ENCODE results near the gene MXRA7. TPM values are rescaled to one million over a fixed set of nuclear protein-coding genes. Genes with fewer than 3 reads are reported as not detected.

The MXRA7 gene
- total RNA-seq, 4 donors from 2014 or later: 11.0 to 116 (median 39.2) TPM

- intact Hi-C loops (cut with DNase I): no loop called here
- DNase-seq: no peak
- TF ChIP-seq CTCF (IDR thresholded peaks at IDR 0.05) (no peak), POLR2A (IDR thresholded peaks at IDR 0.05) (peak in 2 of 4 donors; percentile 54 to 57)
- 29 to 36% methylated on average over 10 of the region's 29 CpGs for WGBS, 2 donors
- Histone ChIP-seq H3K27me3 (no peaks in the 10 kb centered on the region), H3K4me3 (peak overlapping the region; percentile 33 to 75 (median 66)), H3K4me1 (peaks cover 29 to 54% (median 32%) of the 10 kb centered on the region in 3 donors), H3K36me3 (peaks cover 0 to 18% (median 0%) of the 10 kb centered on the region in 3 donors), H3K27ac (peak overlapping the region; percentile 67 to 93 (median 90)), H3K9me3 (no peaks in the 10 kb centered on the region)
Observed at GRCh38 chr17:76709077-76709950, 1.5 kb downstream of the MXRA7 start.

- intact Hi-C loops (cut with DNase I): no loop called here
Observed at GRCh38 chr17:76707985-76708807, 2.6 kb downstream of the MXRA7 start.

GRCh38 chr17:76706817-76707216, 3.9 kb downstream of the MXRA7 start:
- no peaks in the 10 kb centered on the region for H3K27me3 ChIP-seq
- TF ChIP-seq POLR2A (IDR thresholded peaks at IDR 0.05) (no peak), CTCF (IDR thresholded peaks at IDR 0.05) (no peak)
- no peak for DNase-seq
- 79 to 86% methylated on average over 3 of the region's 3 CpGs for WGBS, 2 donors
- no peaks in the 10 kb centered on the region for H3K36me3 ChIP-seq
- H3K4me3 ChIP-seq: no peak overlapping the region
- no peaks in the 10 kb centered on the region for H3K9me3 ChIP-seq
- H3K27ac ChIP-seq: peak overlapping the region in 2 of 4 donors; percentile 91 to 93
- intact Hi-C loops (cut with DNase I): no loop called here
- H3K4me1 ChIP-seq: peaks cover 29 to 65% (median 38%) of the 10 kb centered on the region in 3 donors

More at GRCh38 chr17:76707985-76708807, 2.6 kb downstream of the MXRA7 start:
- Histone ChIP-seq H3K4me1 (peaks cover 29 to 57% (median 32%) of the 10 kb centered on the region in 3 donors), H3K27me3 (no peaks in the 10 kb centered on the region), H3K9me3 (no peaks in the 10 kb centered on the region), H3K27ac (peak overlapping the region; percentile 32 to 93 (median 90)), H3K36me3 (peaks cover 0 to 7% (median 0%) of the 10 kb centered on the region in 3 donors), H3K4me3 (peak overlapping the region in 2 of 4 donors; percentile 69 to 75)
- 56 to 59% methylated on average over 7 to 13 of the region's 14 CpGs for WGBS, 2 donors
- peak in 2 of 6 experiments; percentile 6 to 20 for TF ChIP-seq CTCF (IDR thresholded peaks at IDR 0.05)
- no peak for TF ChIP-seq POLR2A (IDR thresholded peaks at IDR 0.05)
- no peak for DNase-seq

- intact Hi-C loops (cut with DNase I): no loop called here
- no peaks in the 10 kb centered on the region for H3K9me3 ChIP-seq
- no peak for TF ChIP-seq CTCF (IDR thresholded peaks at IDR 0.05)
- no peak for TF ChIP-seq POLR2A (IDR thresholded peaks at IDR 0.05)
- H3K27me3 ChIP-seq: no peaks in the 10 kb centered on the region
- H3K36me3 ChIP-seq: no peaks in the 10 kb centered on the region
- WGBS, 2 donors: 63 to 74% methylated on average over 4 of the region's 4 CpGs
- peak overlapping the region in 1 of 4 donors; percentile 46 for H3K27ac ChIP-seq
- no peak overlapping the region for H3K4me3 ChIP-seq
- H3K4me1 ChIP-seq: peaks cover 34 to 70% (median 49%) of the 10 kb centered on the region in 3 donors
- DNase-seq: no peak
Observed at GRCh38 chr17:76704805-76705204, 6.0 kb downstream of the MXRA7 start.
